ENCODE measurements around the gene ZBTB7C. TPM values are rescaled to one million over a fixed set of nuclear protein-coding genes. Genes with fewer than 3 reads are reported as not detected.

The ZBTB7C gene
- total RNA-seq, 1 experiment from 2014 or later, result 0.18 TPM

- Mint-ChIP-seq H3K4me3 (ENCODE audit: unreplicated experiment) (no peak overlapping the region), H3K36me3 (ENCODE audit: insufficient read depth, unreplicated experiment) (no peaks in the 10 kb centered on the region), H3K9me3 (ENCODE audit: unreplicated experiment) (no peaks in the 10 kb centered on the region), H3K27ac (ENCODE audit: unreplicated experiment) (no peak overlapping the region), H3K4me1 (ENCODE audit: low read depth, unreplicated experiment) (no peaks in the 10 kb centered on the region), H3K27me3 (ENCODE audit: insufficient read depth, unreplicated experiment) (no peaks in the 10 kb centered on the region)
- no TSS peak for BruUV-seq (replicated peaks)
- TF ChIP-seq, protein P1, sequence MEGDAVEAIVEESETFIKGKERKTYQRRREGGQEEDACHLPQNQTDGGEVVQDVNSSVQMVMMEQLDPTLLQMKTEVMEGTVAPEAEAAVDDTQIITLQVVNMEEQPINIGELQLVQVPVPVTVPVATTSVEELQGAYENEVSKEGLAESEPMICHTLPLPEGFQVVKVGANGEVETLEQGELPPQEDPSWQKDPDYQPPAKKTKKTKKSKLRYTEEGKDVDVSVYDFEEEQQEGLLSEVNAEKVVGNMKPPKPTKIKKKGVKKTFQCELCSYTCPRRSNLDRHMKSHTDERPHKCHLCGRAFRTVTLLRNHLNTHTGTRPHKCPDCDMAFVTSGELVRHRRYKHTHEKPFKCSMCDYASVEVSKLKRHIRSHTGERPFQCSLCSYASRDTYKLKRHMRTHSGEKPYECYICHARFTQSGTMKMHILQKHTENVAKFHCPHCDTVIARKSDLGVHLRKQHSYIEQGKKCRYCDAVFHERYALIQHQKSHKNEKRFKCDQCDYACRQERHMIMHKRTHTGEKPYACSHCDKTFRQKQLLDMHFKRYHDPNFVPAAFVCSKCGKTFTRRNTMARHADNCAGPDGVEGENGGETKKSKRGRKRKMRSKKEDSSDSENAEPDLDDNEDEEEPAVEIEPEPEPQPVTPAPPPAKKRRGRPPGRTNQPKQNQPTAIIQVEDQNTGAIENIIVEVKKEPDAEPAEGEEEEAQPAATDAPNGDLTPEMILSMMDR (IDR thresholded peaks at IDR 0.05; ENCODE audit: insufficient read depth in 1 of 2, low read depth in 1 of 2, low read length in 1 of 2, severe bottlenecking in 1 of 2, unreplicated experiment in 1 of 2), result no peak
- Histone ChIP-seq H3K9me3 (no peaks in the 10 kb centered on the region), H3K4me3 (ENCODE audit: low read depth, low read length) (no peak overlapping the region), H3K27me3 (replicated peaks; ENCODE audit: control insufficient read depth, insufficient read depth, low read length) (no peaks in the 10 kb centered on the region), H3K36me3 (ENCODE audit: control insufficient read depth, insufficient read depth, low read length) (no peaks in the 10 kb centered on the region), H3K4me1 (no peaks in the 10 kb centered on the region)
- ChIA-PET CTCF (no interaction called here), POLR2A (no interaction called here)
- intact Hi-C loops (cut with micrococcal nuclease; ENCODE audit: unreplicated experiment), result no loop called here
- no peak for DNase-seq
These were observed 187.1 kb downstream of the ZBTB7C start for GRCh38 chr18:48222118-48222517.

DNA sequence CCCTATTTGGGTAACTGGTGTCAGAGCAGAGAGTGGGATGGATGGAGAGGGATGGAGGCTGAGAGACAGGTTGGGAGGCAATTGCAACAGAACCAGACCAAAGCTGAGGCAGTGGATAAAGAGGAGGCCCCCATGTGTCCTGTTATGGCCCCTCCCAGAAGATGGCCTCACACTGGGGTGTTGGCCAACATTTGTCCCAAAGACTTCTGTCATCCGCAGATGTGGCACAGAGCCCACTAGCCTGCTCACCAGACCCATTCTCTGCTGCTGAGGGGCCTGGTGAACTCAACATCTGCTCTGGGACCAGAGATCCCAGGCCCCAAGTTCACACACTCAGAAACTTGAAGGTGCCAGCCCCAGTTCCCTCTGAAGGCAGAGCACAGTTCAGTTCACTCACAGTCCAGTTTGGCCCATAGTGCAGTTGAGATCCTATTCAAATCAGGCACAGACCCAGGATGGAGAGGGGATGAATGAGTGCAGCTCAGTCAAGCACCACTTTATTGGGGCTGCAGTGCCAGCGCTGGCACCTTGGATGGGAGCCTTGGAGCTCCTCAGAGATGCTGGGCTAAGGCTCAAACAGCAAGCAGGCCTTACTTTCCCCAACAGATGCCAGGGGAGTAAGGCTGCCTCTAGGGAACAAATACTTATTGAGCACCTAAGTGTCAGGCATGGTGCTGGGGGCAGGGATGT, 189.2 kb downstream of the ZBTB7C start:
- H3K4me3 ChIP-seq (ENCODE audit: low read depth, low read length), result no peak overlapping the region
- DNase-seq, result no peak
- POLR2A ChIA-PET, result no interaction called here
- no peaks in the 10 kb centered on the region for H3K27me3 ChIP-seq (replicated peaks; ENCODE audit: control insufficient read depth, insufficient read depth, low read length)
- Mint-ChIP-seq H3K4me1 (ENCODE audit: low read depth, unreplicated experiment) (no peaks in the 10 kb centered on the region), H3K27me3 (ENCODE audit: insufficient read depth, unreplicated experiment) (no peaks in the 10 kb centered on the region), H3K9me3 (ENCODE audit: unreplicated experiment) (no peaks in the 10 kb centered on the region), H3K36me3 (ENCODE audit: insufficient read depth, unreplicated experiment) (no peaks in the 10 kb centered on the region), H3K4me3 (ENCODE audit: unreplicated experiment) (no peak overlapping the region), H3K27ac (ENCODE audit: unreplicated experiment) (no peak overlapping the region)
- H3K36me3 ChIP-seq (ENCODE audit: control insufficient read depth, insufficient read depth, low read length), result no peaks in the 10 kb centered on the region
- CTCF ChIA-PET, result no interaction called here
- H3K4me1 ChIP-seq, result no peaks in the 10 kb centered on the region
- no peaks in the 10 kb centered on the region for H3K9me3 ChIP-seq
- TF ChIP-seq, protein P1 (IDR thresholded peaks at IDR 0.05; ENCODE audit: insufficient read depth in 1 of 2, low read depth in 1 of 2, low read length in 1 of 2, severe bottlenecking in 1 of 2, unreplicated experiment in 1 of 2), result no peak
- no TSS peak for BruUV-seq (replicated peaks)
- intact Hi-C loops (cut with micrococcal nuclease; ENCODE audit: unreplicated experiment), result no loop called here

DNA sequence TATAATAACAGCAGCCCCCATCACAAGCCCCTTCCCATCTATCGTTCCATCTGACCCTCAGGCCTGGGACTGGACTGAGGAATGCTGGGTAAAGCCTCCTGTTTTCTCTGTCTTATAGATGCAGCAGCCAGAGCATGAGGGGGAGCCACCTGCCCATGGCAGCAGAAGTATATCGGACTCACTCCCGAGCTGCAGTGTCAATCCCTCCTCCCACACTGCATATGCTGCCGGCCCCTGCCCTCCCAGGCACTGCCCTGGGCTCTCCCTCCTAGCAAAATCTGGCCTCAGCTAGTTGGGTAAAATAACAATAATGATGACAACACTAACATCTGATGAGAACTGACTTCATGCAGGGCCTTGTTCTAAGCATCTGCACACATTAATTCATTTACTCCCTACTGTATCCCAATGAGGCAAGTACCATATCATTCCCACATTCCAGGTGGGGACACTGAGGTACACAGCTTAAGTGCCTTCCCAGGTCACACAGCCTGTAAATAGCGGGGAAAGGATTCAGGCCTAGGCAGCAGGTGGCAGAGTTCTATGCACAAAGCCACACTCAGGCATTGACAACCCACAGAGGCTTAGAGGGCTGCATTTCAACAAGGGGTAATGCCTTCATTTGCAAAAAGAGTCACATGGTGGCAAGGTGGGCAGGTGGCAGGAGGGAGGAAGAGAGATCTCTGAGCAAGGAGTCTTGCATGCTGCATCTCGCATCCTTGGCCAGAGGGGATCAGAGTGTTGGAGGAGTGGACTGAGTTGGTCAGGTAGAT, 190.0 kb downstream of the ZBTB7C start:
- no peaks in the 10 kb centered on the region for H3K9me3 Mint-ChIP-seq (ENCODE audit: unreplicated experiment)
- POLR2A ChIA-PET, result no interaction called here
- no peak overlapping the region for H3K27ac Mint-ChIP-seq (ENCODE audit: unreplicated experiment)
- H3K36me3 Mint-ChIP-seq (ENCODE audit: insufficient read depth, unreplicated experiment), result no peaks in the 10 kb centered on the region
- intact Hi-C loops (cut with micrococcal nuclease; ENCODE audit: unreplicated experiment), result no loop called here
- no peaks in the 10 kb centered on the region for H3K27me3 Mint-ChIP-seq (ENCODE audit: insufficient read depth, unreplicated experiment)
- CTCF ChIA-PET, result no interaction called here
- H3K4me3 Mint-ChIP-seq (ENCODE audit: unreplicated experiment), result no peak overlapping the region
- Histone ChIP-seq H3K4me3 (ENCODE audit: low read depth, low read length) (no peak overlapping the region), H3K4me1 (no peaks in the 10 kb centered on the region), H3K36me3 (ENCODE audit: control insufficient read depth, insufficient read depth, low read length) (no peaks in the 10 kb centered on the region), H3K9me3 (no peaks in the 10 kb centered on the region), H3K27me3 (replicated peaks; ENCODE audit: control insufficient read depth, insufficient read depth, low read length) (no peaks in the 10 kb centered on the region)
- H3K4me1 Mint-ChIP-seq (ENCODE audit: low read depth, unreplicated experiment), result no peaks in the 10 kb centered on the region
- TF ChIP-seq, protein P1 (IDR thresholded peaks at IDR 0.05; ENCODE audit: insufficient read depth in 1 of 2, low read depth in 1 of 2, low read length in 1 of 2, severe bottlenecking in 1 of 2, unreplicated experiment in 1 of 2), result no peak
- no TSS peak for BruUV-seq (replicated peaks)
- no peak for DNase-seq
